H1 (cell line): ENCODE data around the gene ENTR1. TPM values are rescaled to one million over a fixed set of nuclear protein-coding genes. Genes with fewer than 3 reads are reported as not detected.

Experiments used
- CTCF ChIA-PET: fragments of 300-600 bp; sonication (Branson Sonifier 250); formaldehyde crosslinking; loops from one replicate; lab custom pipeline; 2021; ENCODE audit not compliant: partially characterized antibody; lab: Charles Lee
- POLR2A ChIA-PET: fragments of 300-600 bp; sonication (Branson Sonifier 250); formaldehyde crosslinking; loops from one replicate; lab custom pipeline; 2021; ENCODE audit warnings: inconsistent platforms; ENCODE audit not compliant: partially characterized antibody; lab: Charles Lee
- DNase-seq, 2 experiments: peaks; one replicate each; pipeline versions ENCODE4 v3.0.0 to v3.0.0-alpha.2; 2010 to 2022; ENCODE audit warnings: low spot score in 2 of 2, low read depth in 1 of 2, mixed read lengths in 1 of 2
- FAIRE-seq: peaks from 2 replicates; lab custom pipeline; 2011; peaks lifted over from hg19 to GRCh38; lab: Jason Lieb, UNC
- H2AFZ ChIP-seq: 2 replicates; pipeline ENCODE4 v1.8.1; 2012; ENCODE audit warnings: low read length, inconsistent platforms
- H2AK5ac ChIP-seq: 2 replicates; pipeline ENCODE4 v1.6.1; 2013; ENCODE audit warnings: low read depth, low read length
- H2BK120ac ChIP-seq: replicated peaks from 2 replicates; pipeline ENCODE3; 2013; ENCODE audit warnings: low read depth, low read length, inconsistent platforms
- H2BK12ac ChIP-seq: 2 replicates; pipeline ENCODE4 v1.6.1; 2013; ENCODE audit warnings: low read depth, low read length
- H2BK15ac ChIP-seq: 2 replicates; pipeline ENCODE4 v1.6.1; 2013; ENCODE audit warnings: low read length
- H2BK20ac ChIP-seq: 2 replicates; pipeline ENCODE4 v1.6.1; 2013; ENCODE audit warnings: low read length
- H2BK5ac ChIP-seq: 2 replicates; pipeline ENCODE4 v1.6.1; 2013; ENCODE audit warnings: low read depth, low read length
- H3K14ac ChIP-seq: 2 replicates; pipeline ENCODE4 v1.6.1; 2013; ENCODE audit warnings: inconsistent platforms; ENCODE audit not compliant: insufficient read length
- H3K18ac ChIP-seq: 2 replicates; pipeline ENCODE4 v1.6.1; 2013; ENCODE audit warnings: low read length; ENCODE audit errors: extremely low read depth
- H3K23ac ChIP-seq: 2 replicates; pipeline ENCODE4 v1.6.1; 2013; ENCODE audit warnings: inconsistent platforms; ENCODE audit not compliant: insufficient read length
- H3K23me2 ChIP-seq: 2 replicates; pipeline ENCODE4 v1.6.1; 2013; ENCODE audit warnings: low read depth, low read length
- H3K27ac ChIP-seq: 2 replicates; pipeline ENCODE4 v1.6.1; 2011; ENCODE audit warnings: low read depth, low read length, inconsistent platforms
- H3K27me3 ChIP-seq, 4 experiments: replicated peaks in 1 of 4; 1 replicate in 1 of 4; 2 replicates in 3 of 4; pipeline versions ENCODE4 v1.6.1 to v1.8.1; 2011 to 2013; ENCODE audit warnings: low read length in 3 of 4, mild to moderate bottlenecking in 3 of 4, inconsistent platforms in 2 of 4, mixed read lengths in 2 of 4, moderate library complexity in 1 of 4; ENCODE audit not compliant: control insufficient read depth in 3 of 4, insufficient read depth in 3 of 4; ENCODE audit errors: extremely low read depth in 1 of 4
- H3K36me3 ChIP-seq, 4 experiments: 2 replicates each; pipeline versions ENCODE4 v1.6.1 to v1.8.1; 2011 to 2013; ENCODE audit warnings: mild to moderate bottlenecking in 4 of 4, low read length in 3 of 4, moderate library complexity in 2 of 4, control low read depth in 1 of 4, inconsistent platforms in 1 of 4; ENCODE audit not compliant: insufficient read depth in 4 of 4, control insufficient read depth in 2 of 4
- H3K4ac ChIP-seq: replicated peaks from 2 replicates; pipeline ENCODE3; 2013; ENCODE audit warnings: low read length, low read depth, mixed read lengths, inconsistent platforms; ENCODE audit not compliant: insufficient read length
- H3K4me1 ChIP-seq, 4 experiments: replicated peaks in 1 of 4; 1 replicate in 1 of 4; 2 replicates in 3 of 4; pipeline versions ENCODE4 v1.6.1 to v1.8.1; 2011 to 2013; ENCODE audit warnings: low read length in 3 of 4, inconsistent platforms in 2 of 4, mixed read lengths in 1 of 4; ENCODE audit not compliant: insufficient read depth in 4 of 4, control insufficient read depth in 3 of 4
- H3K4me2 ChIP-seq, 2 experiments: 2 replicates each; pipeline versions ENCODE4 v1.6.1 to v1.8.1; 2011 to 2013; ENCODE audit warnings: low read depth in 2 of 2, low read length in 2 of 2, control low read depth in 1 of 2, inconsistent platforms in 1 of 2, mild to moderate bottlenecking in 1 of 2; ENCODE audit not compliant: insufficient read depth in 1 of 2
- H3K4me3 ChIP-seq, 4 experiments: fragments of 200-600, 300-600 bp in 1 of 4; sonication (generic), shearing (Covaris generic), sonication (Bioruptor Twin) in 1 of 4; 2 replicates each; pipeline versions ENCODE4 v1.5.1 to v1.8.1; 2011 to 2016; ENCODE audit warnings: low read length in 4 of 4, low read depth in 3 of 4, control low read depth in 2 of 4, inconsistent platforms in 2 of 4, mild to moderate bottlenecking in 2 of 4, mixed read lengths in 1 of 4, moderate library complexity in 1 of 4; ENCODE audit not compliant: insufficient read depth in 2 of 4; ENCODE audit errors: extremely low read depth in 1 of 4
- H3K56ac ChIP-seq: replicated peaks from 2 replicates; pipeline ENCODE3; 2013; ENCODE audit warnings: low read depth, mild to moderate bottlenecking, mixed read lengths, low read length, inconsistent platforms; ENCODE audit not compliant: insufficient read length
- H3K79me1 ChIP-seq: 2 replicates; pipeline ENCODE4 v1.6.1; 2013; ENCODE audit warnings: low read depth, low read length, control low read depth
- H3K79me2 ChIP-seq, 2 experiments: 2 replicates each; pipeline versions ENCODE4 v1.6.1 to v1.8.1; 2012 to 2013; ENCODE audit warnings: low read length in 2 of 2, mild to moderate bottlenecking in 2 of 2, inconsistent platforms in 1 of 2; ENCODE audit not compliant: insufficient read depth in 2 of 2, control insufficient read depth in 1 of 2
- H3K9ac ChIP-seq, 4 experiments: replicated peaks in 1 of 4; 1 replicate in 1 of 4; 2 replicates in 3 of 4; pipeline versions ENCODE4 v1.6.1 to v1.8.1; 2011 to 2013; ENCODE audit warnings: low read depth in 3 of 4, low read length in 3 of 4, control low read depth in 2 of 4, mild to moderate bottlenecking in 2 of 4, moderate library complexity in 2 of 4, inconsistent platforms in 1 of 4; ENCODE audit errors: extremely low read depth in 1 of 4
- H3K9me3 ChIP-seq, 2 experiments: 2 replicates each; pipeline versions ENCODE4 v1.6.1 to v1.8.1; 2012 to 2013; ENCODE audit warnings: mild to moderate bottlenecking in 2 of 2, moderate library complexity in 2 of 2, control low read depth in 1 of 2, inconsistent platforms in 1 of 2, low read depth in 1 of 2, low read length in 1 of 2, mixed read lengths in 1 of 2; ENCODE audit not compliant: insufficient read depth in 2 of 2
- H4K20me1 ChIP-seq, 2 experiments: replicated peaks in 1 of 2; 2 replicates each; pipeline versions ENCODE3 to v1.8.1; 2011 to 2013; ENCODE audit warnings: inconsistent platforms in 2 of 2, low read length in 2 of 2, mild to moderate bottlenecking in 1 of 2; ENCODE audit not compliant: insufficient read depth in 2 of 2, control insufficient read depth in 1 of 2
- H4K5ac ChIP-seq: 2 replicates; pipeline ENCODE4 v1.6.1; 2013; ENCODE audit warnings: low read length, low read depth, mixed read lengths, inconsistent platforms; ENCODE audit not compliant: insufficient read length
- H4K8ac ChIP-seq: 2 replicates; pipeline ENCODE4 v1.8.0; 2013; ENCODE audit warnings: mild to moderate bottlenecking, moderate library complexity, low read length, inconsistent platforms; ENCODE audit not compliant: insufficient read depth; ENCODE audit errors: extremely low read depth
- H4K91ac ChIP-seq: replicated peaks from 2 replicates; pipeline ENCODE3; 2013; ENCODE audit warnings: low read length, mixed read lengths, inconsistent platforms; ENCODE audit not compliant: insufficient read length
- POLR2A ChIP-seq, 2 experiments: IDR thresholded peaks; 1 replicate in 1 of 2; 2 replicates in 1 of 2; pipeline ENCODE4 v1.6.1; 2011; ENCODE audit warnings: low read depth in 2 of 2, low read length in 2 of 2, mild to moderate bottlenecking in 2 of 2; ENCODE audit errors: control extremely low read depth in 1 of 2
- SP2 ChIP-seq: IDR thresholded peaks from 2 replicates; pipeline ENCODE4 v1.6.1; 2012; ENCODE audit warnings: mild to moderate bottlenecking, low read length, inconsistent platforms
- TBP ChIP-seq: IDR thresholded peaks from 2 replicates; pipeline ENCODE4 v1.6.1; 2011; ENCODE audit warnings: low read depth, low read length, improper control_type of control experiment
- WGBS, 2 experiments: shearing (Covaris generic) in 1 of 2; methylation state at CpG; one replicate each; pipeline versions ENCODE4 v1.1.6 to v1.1.7; 2013 to 2015; ENCODE audit warnings: low lambda C conversion rate in 2 of 2, mixed read lengths in 2 of 2, inconsistent platforms in 1 of 2, low coverage in 1 of 2, missing lambda C conversion rate in 1 of 2; ENCODE audit not compliant: insufficient replicate concordance in 2 of 2, insufficient coverage in 1 of 2, insufficient read length in 1 of 2; ENCODE audit errors: extremely low coverage in 1 of 2, missing lambda C conversion rate in 1 of 2; 5-methylcytosine and 5-hydroxymethylcytosine counted together
- polyA plus RNA-seq, 7 experiments: library from polyadenylated mRNA; depleted of rRNA in 3 of 7; stranded (reverse) in 5 of 7; unstranded in 2 of 7; fragments of >200 nt in 5 of 7; fragments of 200-250 nt in 2 of 7; gene quantifications; 1 replicate in 5 of 7; 2 replicates in 1 of 7; 4 replicates in 1 of 7; pipeline versions ENCODE4 v1.2.1 to v1.2.3, GENCODE V29; 2011 to 2013; ENCODE audit warnings: missing spikeins in 2 of 7, mixed read lengths in 2 of 7
- total RNA-seq: library from RNA; stranded (reverse); fragmentation: NEBNext Ultra II Directional; extraction: Animal tissue kit (Norgen Biotek cat#: 25700); gene quantifications from 2 replicates; pipeline ENCODE4 v1.2.1, GENCODE V29; 2021

The ENTR1 gene
- total and polyA plus RNA-seq, 2 of the 8 experiments (the other 6 are each of a cell fraction or from before 2014, with no cell fraction given), result 65.2 to 102 TPM

- no peak overlapping the region for H2BK15ac ChIP-seq
- ChIA-PET CTCF (interaction anchor here (1.0 to 1.6 kb wide), 4 partner anchors 9 to 86 kb away, joined by 3 to 4 read pairs (median 3); no protein-coding TSS in a partner anchor), POLR2A (interaction anchor here (1.0 to 14.6 kb wide), 5 partner anchors 11 to 34 kb away, joined by 3 to 139 read pairs (median 72); partner anchors contain the start of genes DNLZ, ENTR1 and PMPCA)
- no peak overlapping the region for H2BK12ac ChIP-seq
- TF ChIP-seq POLR2A (IDR thresholded peaks at IDR 0.05; ENCODE audit: control extremely low read depth in 1 of 2, low read depth in 2 of 2, low read length in 2 of 2), result no peak
- no peak for TF ChIP-seq SP2
- no peak for TF ChIP-seq TBP
- 97% methylated on average over 12 of the region's 12 CpGs; no CpG with 5 or more reads in 1 of the 2 experiments for WGBS, 2 experiments
- H3K23ac ChIP-seq, result no peak overlapping the region
- peaks cover 10% of the 10 kb centered on the region; the same call in 1 of the 2 replicates for H3K79me1 ChIP-seq
- no peak overlapping the region for H4K8ac ChIP-seq
- peaks cover 31 to 53% (median 45%) of the 10 kb centered on the region in 4 experiments for H3K36me3 ChIP-seq
- peak overlapping the region in 1 of 2 experiments; percentile 81; a peak in 2 of 4 replicates for H3K4me2 ChIP-seq
- H2BK120ac ChIP-seq, result no peak overlapping the region
- no peak overlapping the region for H3K18ac ChIP-seq
- H3K9ac ChIP-seq, result peak overlapping the region in 2 of 4 experiments; percentile 8 to 24; a peak in 2 of 7 replicates
- no peaks in the 10 kb centered on the region for H3K9me3 ChIP-seq
- no peak overlapping the region for H3K56ac ChIP-seq
- H3K27me3 ChIP-seq, result no peaks in the 10 kb centered on the region
- no peak overlapping the region for H2AFZ ChIP-seq
- no peak overlapping the region for H3K4ac ChIP-seq
- H2BK5ac ChIP-seq, result no peak overlapping the region
- H4K91ac ChIP-seq, result no peak overlapping the region
- H4K20me1 ChIP-seq, result peaks cover 4 to 14% of the 10 kb centered on the region in 2 experiments
- no peak overlapping the region for H3K14ac ChIP-seq
- no peak for FAIRE-seq
- H2AK5ac ChIP-seq, result no peak overlapping the region
- H3K23me2 ChIP-seq, result peaks cover 6% of the 10 kb centered on the region; the same call in 1 of the 2 replicates
- H3K4me3 ChIP-seq, result peak overlapping the region in 2 of 4 experiments; percentile 73 to 84; a peak in 1 of 8 replicates
- no peak for DNase-seq
- H3K27ac ChIP-seq, result no peak overlapping the region
- H3K79me2 ChIP-seq, result peaks cover 0 to 26% of the 10 kb centered on the region in 2 experiments; a peak in 2 of 4 replicates
- H2BK20ac ChIP-seq, result no peak overlapping the region
- peaks cover 0 to 10% (median 7%) of the 10 kb centered on the region in 4 experiments; a peak in 5 of 7 replicates for H3K4me1 ChIP-seq
- H4K5ac ChIP-seq, result no peak overlapping the region
Measured at GRCh38 chr9:136398286-136398685, 12.1 kb downstream of the ENTR1 start.
